Measurements from ENCODE around the gene DPYD. TPM values are rescaled to one million over a fixed set of nuclear protein-coding genes. Genes with fewer than 3 reads are reported as not detected.

The DPYD gene
- total and polyA plus RNA-seq, 2 donors: 24.7 to 84.3 TPM

GRCh38 chr1:97901017-97901658 lies 19.7 kb downstream of the DPYD start:
- Histone ChIP-seq H3K4me1 (ENCODE audit: insufficient read depth) (no peaks in the 10 kb centered on the region), H3K27ac (ENCODE audit: low read depth) (no peak overlapping the region), H3K36me3 (ENCODE audit: insufficient read depth) (no peaks in the 10 kb centered on the region), H3K4me3 (ENCODE audit: low read depth, low read length) (no peak overlapping the region)
- no peak for DNase-seq (ENCODE audit: extremely low spot score)
- 75% methylated on average over 2 of the region's 2 CpGs for WGBS

DNA sequence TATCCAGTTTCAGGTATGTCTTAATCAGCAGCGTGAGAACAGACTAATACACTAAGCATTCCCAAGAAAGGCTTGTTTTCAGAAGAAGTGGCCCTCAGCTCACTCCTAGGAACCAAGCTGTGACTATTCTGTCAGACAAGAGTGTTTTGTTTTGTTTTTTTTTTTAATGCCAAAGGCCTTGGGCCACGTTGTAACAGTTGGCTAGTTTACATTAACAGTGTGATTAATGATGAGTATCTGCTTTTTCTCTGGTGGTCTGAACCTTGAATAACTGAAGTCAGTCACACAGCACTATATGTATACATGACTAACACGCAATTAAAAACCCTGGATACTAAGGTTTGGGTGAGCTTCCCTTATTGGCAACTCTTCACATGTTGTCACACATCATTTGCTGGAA lies 21.9 kb downstream of the DPYD start:
- 71% methylated on average over 3 of the region's 3 CpGs for WGBS
- DNase-seq (ENCODE audit: extremely low spot score): no peak
- no peak overlapping the region for H3K4me3 ChIP-seq (ENCODE audit: low read depth, low read length)
- H3K27ac ChIP-seq (ENCODE audit: low read depth): no peak overlapping the region
- H3K4me1 ChIP-seq (ENCODE audit: insufficient read depth): no peaks in the 10 kb centered on the region
- H3K36me3 ChIP-seq (ENCODE audit: insufficient read depth): no peaks in the 10 kb centered on the region

GRCh38 chr1:97895278-97895677 lies 25.6 kb downstream of the DPYD start:
- no peaks in the 10 kb centered on the region for H3K4me1 ChIP-seq (ENCODE audit: insufficient read depth)
- H3K27ac ChIP-seq (ENCODE audit: low read depth): no peak overlapping the region
- H3K36me3 ChIP-seq (ENCODE audit: insufficient read depth): no peaks in the 10 kb centered on the region
- WGBS: 91% methylated on average over 1 of the region's 1 CpG
- DNase-seq (ENCODE audit: extremely low spot score): no peak
- H3K4me3 ChIP-seq (ENCODE audit: low read depth, low read length): no peak overlapping the region

- H3K4me1 ChIP-seq (ENCODE audit: insufficient read depth): no peaks in the 10 kb centered on the region
- no peak overlapping the region for H3K4me3 ChIP-seq (ENCODE audit: low read depth, low read length)
- no peak overlapping the region for H3K27ac ChIP-seq (ENCODE audit: low read depth)
- DNase-seq (ENCODE audit: extremely low spot score): no peak
- H3K36me3 ChIP-seq (ENCODE audit: insufficient read depth): no peaks in the 10 kb centered on the region
Observed at GRCh38 chr1:97893844-97894243, 27.0 kb downstream of the DPYD start.

- no peak overlapping the region for H3K4me3 ChIP-seq (ENCODE audit: low read depth, low read length)
- WGBS: 100% methylated on average over 1 of the region's 1 CpG
- no peak overlapping the region for H3K27ac ChIP-seq (ENCODE audit: low read depth)
- no peak for DNase-seq (ENCODE audit: extremely low spot score)
- no peaks in the 10 kb centered on the region for H3K36me3 ChIP-seq (ENCODE audit: insufficient read depth)
- no peaks in the 10 kb centered on the region for H3K4me1 ChIP-seq (ENCODE audit: insufficient read depth)
Observed at GRCh38 chr1:97886199-97886598, 34.6 kb downstream of the DPYD start.

- Histone ChIP-seq H3K27ac (ENCODE audit: low read depth) (no peak overlapping the region), H3K4me1 (ENCODE audit: insufficient read depth) (no peaks in the 10 kb centered on the region), H3K4me3 (ENCODE audit: low read depth, low read length) (no peak overlapping the region), H3K36me3 (ENCODE audit: insufficient read depth) (no peaks in the 10 kb centered on the region)
- WGBS: 95% methylated on average over 1 of the region's 1 CpG
- no peak for DNase-seq (ENCODE audit: extremely low spot score)
Observed at GRCh38 chr1:97883823-97884222, 37.0 kb downstream of the DPYD start.

- Histone ChIP-seq H3K36me3 (ENCODE audit: insufficient read depth) (no peaks in the 10 kb centered on the region), H3K4me1 (ENCODE audit: insufficient read depth) (no peaks in the 10 kb centered on the region), H3K4me3 (ENCODE audit: low read depth, low read length) (no peak overlapping the region), H3K27ac (ENCODE audit: low read depth) (no peak overlapping the region)
- no peak for DNase-seq (ENCODE audit: extremely low spot score)
- 91% methylated on average over 2 of the region's 2 CpGs for WGBS
Observed at GRCh38 chr1:97877307-97877706, 43.5 kb downstream of the DPYD start.

- Histone ChIP-seq H3K36me3 (ENCODE audit: insufficient read depth) (no peaks in the 10 kb centered on the region), H3K27ac (ENCODE audit: low read depth) (no peak overlapping the region), H3K4me3 (ENCODE audit: low read depth, low read length) (no peak overlapping the region), H3K4me1 (ENCODE audit: insufficient read depth) (no peaks in the 10 kb centered on the region)
- WGBS: 96% methylated on average over 3 of the region's 3 CpGs
- DNase-seq (ENCODE audit: extremely low spot score): no peak
Observed at GRCh38 chr1:97875996-97876395, 44.8 kb downstream of the DPYD start.

- H3K4me3 ChIP-seq (ENCODE audit: low read depth, low read length): no peak overlapping the region
- no peaks in the 10 kb centered on the region for H3K4me1 ChIP-seq (ENCODE audit: insufficient read depth)
- no peaks in the 10 kb centered on the region for H3K36me3 ChIP-seq (ENCODE audit: insufficient read depth)
- WGBS: 82% methylated on average over 7 of the region's 7 CpGs
- no peak overlapping the region for H3K27ac ChIP-seq (ENCODE audit: low read depth)
- DNase-seq (ENCODE audit: extremely low spot score): no peak
Observed at GRCh38 chr1:97870589-97870988, 50.2 kb downstream of the DPYD start.

GRCh38 chr1:97869441-97869840 lies 51.4 kb downstream of the DPYD start:
- Histone ChIP-seq H3K4me3 (ENCODE audit: low read depth, low read length) (no peak overlapping the region), H3K27ac (ENCODE audit: low read depth) (no peak overlapping the region), H3K36me3 (ENCODE audit: insufficient read depth) (no peaks in the 10 kb centered on the region), H3K4me1 (ENCODE audit: insufficient read depth) (no peaks in the 10 kb centered on the region)
- WGBS: 47% methylated on average over 2 of the region's 2 CpGs
- DNase-seq (ENCODE audit: extremely low spot score): no peak

- DNase-seq (ENCODE audit: extremely low spot score): no peak
- Histone ChIP-seq H3K27ac (ENCODE audit: low read depth) (no peak overlapping the region), H3K36me3 (ENCODE audit: insufficient read depth) (peaks cover 2% of the 10 kb centered on the region), H3K4me3 (ENCODE audit: low read depth, low read length) (no peak overlapping the region), H3K4me1 (ENCODE audit: insufficient read depth) (no peaks in the 10 kb centered on the region)
- 83% methylated on average over 4 of the region's 4 CpGs for WGBS
Observed at GRCh38 chr1:97867127-97867526, 53.7 kb downstream of the DPYD start.

GRCh38 chr1:97864615-97865014 lies 56.2 kb downstream of the DPYD start:
- peaks cover 2% of the 10 kb centered on the region for H3K36me3 ChIP-seq (ENCODE audit: insufficient read depth)
- WGBS: 83% methylated on average over 5 of the region's 5 CpGs
- H3K27ac ChIP-seq (ENCODE audit: low read depth): no peak overlapping the region
- no peak for DNase-seq (ENCODE audit: extremely low spot score)
- no peak overlapping the region for H3K4me3 ChIP-seq (ENCODE audit: low read depth, low read length)
- H3K4me1 ChIP-seq (ENCODE audit: insufficient read depth): no peaks in the 10 kb centered on the region

DNA sequence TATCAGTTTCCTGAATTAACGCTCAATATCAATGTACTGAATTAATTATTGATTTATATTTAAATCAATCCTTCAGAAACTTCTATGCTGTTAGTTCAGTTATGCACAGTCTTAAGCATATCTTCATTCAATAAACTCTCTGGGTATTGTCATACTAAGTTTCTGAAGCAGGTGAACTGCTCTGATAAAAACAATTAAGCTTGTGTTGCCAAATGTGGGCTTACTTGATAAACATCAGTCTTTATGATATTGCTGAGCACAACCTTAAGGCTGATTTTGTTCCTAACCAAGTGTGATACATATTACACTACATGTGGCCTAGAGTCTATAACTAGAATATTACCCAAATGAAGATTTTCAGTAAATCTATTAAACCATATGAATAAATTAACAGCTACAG lies 67.6 kb downstream of the DPYD start:
- no peak overlapping the region for H3K4me3 ChIP-seq (ENCODE audit: low read depth, low read length)
- H3K36me3 ChIP-seq (ENCODE audit: insufficient read depth): no peaks in the 10 kb centered on the region
- H3K4me1 ChIP-seq (ENCODE audit: insufficient read depth): no peaks in the 10 kb centered on the region
- DNase-seq (ENCODE audit: extremely low spot score): no peak
- WGBS: 97% methylated on average over 1 of the region's 1 CpG
- H3K27ac ChIP-seq (ENCODE audit: low read depth): no peak overlapping the region

DNA sequence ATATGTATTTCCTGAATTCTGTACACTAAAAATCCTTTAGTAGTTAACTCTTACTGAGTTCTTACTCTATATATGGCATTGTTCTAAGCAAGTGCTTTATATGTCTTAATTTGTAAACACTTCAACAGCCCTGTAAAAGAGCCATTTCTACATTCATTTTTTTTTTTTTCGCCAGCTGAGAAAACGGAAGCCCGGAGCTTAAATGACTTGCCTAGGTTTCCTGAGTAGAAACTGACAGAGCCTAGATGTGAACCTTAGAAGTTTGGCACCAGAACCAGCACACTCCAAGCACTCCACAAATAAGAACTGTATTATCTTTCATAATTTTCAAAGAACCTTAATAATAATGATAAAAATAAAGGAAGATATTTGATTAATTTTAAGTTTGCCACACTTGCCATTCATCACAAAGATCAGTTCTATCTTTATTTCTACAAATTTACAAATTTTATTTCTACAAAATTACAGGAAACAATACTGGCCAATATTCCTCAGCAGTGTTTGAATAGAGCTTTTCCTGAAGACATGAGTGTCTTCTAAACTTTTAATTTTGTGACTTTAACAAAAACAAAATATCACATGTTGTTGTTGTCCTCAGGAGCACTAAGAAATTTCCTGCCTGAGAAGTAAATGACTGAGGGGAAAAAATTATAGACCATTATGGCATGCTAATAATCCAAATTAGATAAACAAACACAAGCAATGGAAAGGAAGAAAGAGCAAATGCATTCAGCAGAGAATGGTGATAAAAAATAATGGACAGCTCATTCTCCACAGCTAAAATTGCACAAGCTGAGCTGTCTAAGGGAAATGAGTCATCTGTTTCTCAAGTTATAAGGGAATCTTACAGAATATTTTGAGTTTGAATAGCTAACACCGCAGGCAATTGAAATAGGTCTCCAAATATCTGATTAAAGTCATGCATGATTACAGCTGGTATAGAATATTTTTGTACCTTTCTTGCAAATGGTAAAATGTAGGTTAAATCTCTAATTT lies 71.2 kb downstream of the DPYD start:
- WGBS: 60% methylated on average over 4 of the region's 4 CpGs
- Histone ChIP-seq H3K4me3 (ENCODE audit: low read depth, low read length) (no peak overlapping the region), H3K36me3 (ENCODE audit: insufficient read depth) (no peaks in the 10 kb centered on the region), H3K4me1 (ENCODE audit: insufficient read depth) (no peaks in the 10 kb centered on the region), H3K27ac (ENCODE audit: low read depth) (no peak overlapping the region)
- no peak for DNase-seq (ENCODE audit: extremely low spot score)
